IMR-90 (cell line): ENCODE measurements around the gene CDH22.

Experiments used
- BHLHE40 ChIP-seq: fragments of 150-350 bp; IDR thresholded peaks from 2 replicates; pipeline ENCODE4 v1.6.1; 2016; ENCODE audit warnings: mild to moderate bottlenecking, low read depth, low read length
- CEBPB ChIP-seq: IDR thresholded peaks from 2 replicates; pipeline ENCODE4 v1.6.1; 2012; ENCODE audit warnings: low read depth, low read length, improper control_type of control experiment
- MAFK ChIP-seq: IDR thresholded peaks from 2 replicates; pipeline ENCODE4 v1.6.1; 2012; ENCODE audit warnings: low read depth, low read length, improper control_type of control experiment
- MAZ ChIP-seq: IDR thresholded peaks from 2 replicates; pipeline ENCODE4 v1.6.1; 2012; ENCODE audit warnings: low read depth, mild to moderate bottlenecking, low read length, improper control_type of control experiment, moderate library complexity, borderline replicate concordance
- POLR2A ChIP-seq: IDR thresholded peaks from 2 replicates; pipeline ENCODE4 v1.6.1; 2012; ENCODE audit warnings: mild to moderate bottlenecking, low read depth, low read length
- RAD21 ChIP-seq: IDR thresholded peaks from 2 replicates; pipeline ENCODE4 v1.6.1; 2012; ENCODE audit warnings: low read length, improper control_type of control experiment
- SMC3 ChIP-seq: fragments of 150-350 bp; IDR thresholded peaks from 2 replicates; pipeline ENCODE4 v1.6.1; 2016; ENCODE audit warnings: low read depth, mild to moderate bottlenecking, antibody characterized with exemption, low read length, moderate library complexity
- USF2 ChIP-seq: fragments of 150-350 bp; IDR thresholded peaks from 2 replicates; pipeline ENCODE4 v1.6.1; 2017; ENCODE audit warnings: mild to moderate bottlenecking, antibody characterized with exemption, low read length, low read depth
- TF ChIP-seq, protein P1 (sequence below): conservative IDR thresholded peaks from 2 replicates; pipeline ENCODE4 v1.5.1; 2012; ENCODE audit warnings: mild to moderate bottlenecking, low read depth, low read length, improper control_type of control experiment

DNA sequence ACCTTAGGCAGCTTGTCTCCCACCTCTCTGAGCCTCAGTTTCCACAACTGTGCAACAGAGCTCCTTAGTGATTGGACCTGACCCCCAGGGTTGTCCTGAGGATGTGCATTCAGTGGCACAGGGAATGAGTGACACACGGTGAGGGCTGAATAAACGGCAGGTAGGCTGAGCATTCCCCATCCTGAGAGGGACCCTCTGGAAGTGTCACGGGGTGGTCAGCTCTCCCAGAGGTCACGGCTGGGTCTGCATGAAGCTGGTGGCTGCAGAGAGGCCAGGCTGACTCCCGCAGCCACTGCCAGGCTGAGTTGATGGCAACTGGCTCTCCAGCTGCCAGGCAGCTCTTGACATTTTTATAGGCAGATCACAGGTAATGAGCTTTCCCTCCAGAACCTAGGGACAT is 147.6 kb downstream of the CDH22 start:
- TF ChIP-seq BHLHE40 (no peak), POLR2A (no peak), USF2 (no peak), CEBPB (no peak), RAD21 (no peak), MAZ (no peak), MAFK (no peak), SMC3 (no peak)
- TF ChIP-seq, protein P1, sequence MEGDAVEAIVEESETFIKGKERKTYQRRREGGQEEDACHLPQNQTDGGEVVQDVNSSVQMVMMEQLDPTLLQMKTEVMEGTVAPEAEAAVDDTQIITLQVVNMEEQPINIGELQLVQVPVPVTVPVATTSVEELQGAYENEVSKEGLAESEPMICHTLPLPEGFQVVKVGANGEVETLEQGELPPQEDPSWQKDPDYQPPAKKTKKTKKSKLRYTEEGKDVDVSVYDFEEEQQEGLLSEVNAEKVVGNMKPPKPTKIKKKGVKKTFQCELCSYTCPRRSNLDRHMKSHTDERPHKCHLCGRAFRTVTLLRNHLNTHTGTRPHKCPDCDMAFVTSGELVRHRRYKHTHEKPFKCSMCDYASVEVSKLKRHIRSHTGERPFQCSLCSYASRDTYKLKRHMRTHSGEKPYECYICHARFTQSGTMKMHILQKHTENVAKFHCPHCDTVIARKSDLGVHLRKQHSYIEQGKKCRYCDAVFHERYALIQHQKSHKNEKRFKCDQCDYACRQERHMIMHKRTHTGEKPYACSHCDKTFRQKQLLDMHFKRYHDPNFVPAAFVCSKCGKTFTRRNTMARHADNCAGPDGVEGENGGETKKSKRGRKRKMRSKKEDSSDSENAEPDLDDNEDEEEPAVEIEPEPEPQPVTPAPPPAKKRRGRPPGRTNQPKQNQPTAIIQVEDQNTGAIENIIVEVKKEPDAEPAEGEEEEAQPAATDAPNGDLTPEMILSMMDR, result no peak
